ENCODE measurements around the gene MAN1A1. TPM values are rescaled to one million over a fixed set of nuclear protein-coding genes. Genes with fewer than 3 reads are reported as not detected.

The MAN1A1 gene
- total and polyA plus RNA-seq, 2 experiments from 2014 or later: 117 to 245 TPM

GRCh38 chr6:119331663-119332286, 17.8 kb downstream of the MAN1A1 start:
- TF ChIP-seq EZH2 (IDR thresholded peaks at IDR 0.05; ENCODE audit: borderline replicate concordance) (no peak), EZH2phosphoT487 (IDR thresholded peaks at IDR 0.05; ENCODE audit: low read depth, severe bottlenecking, unreplicated experiment) (no peak)
- TF ChIP-seq, protein P1, sequence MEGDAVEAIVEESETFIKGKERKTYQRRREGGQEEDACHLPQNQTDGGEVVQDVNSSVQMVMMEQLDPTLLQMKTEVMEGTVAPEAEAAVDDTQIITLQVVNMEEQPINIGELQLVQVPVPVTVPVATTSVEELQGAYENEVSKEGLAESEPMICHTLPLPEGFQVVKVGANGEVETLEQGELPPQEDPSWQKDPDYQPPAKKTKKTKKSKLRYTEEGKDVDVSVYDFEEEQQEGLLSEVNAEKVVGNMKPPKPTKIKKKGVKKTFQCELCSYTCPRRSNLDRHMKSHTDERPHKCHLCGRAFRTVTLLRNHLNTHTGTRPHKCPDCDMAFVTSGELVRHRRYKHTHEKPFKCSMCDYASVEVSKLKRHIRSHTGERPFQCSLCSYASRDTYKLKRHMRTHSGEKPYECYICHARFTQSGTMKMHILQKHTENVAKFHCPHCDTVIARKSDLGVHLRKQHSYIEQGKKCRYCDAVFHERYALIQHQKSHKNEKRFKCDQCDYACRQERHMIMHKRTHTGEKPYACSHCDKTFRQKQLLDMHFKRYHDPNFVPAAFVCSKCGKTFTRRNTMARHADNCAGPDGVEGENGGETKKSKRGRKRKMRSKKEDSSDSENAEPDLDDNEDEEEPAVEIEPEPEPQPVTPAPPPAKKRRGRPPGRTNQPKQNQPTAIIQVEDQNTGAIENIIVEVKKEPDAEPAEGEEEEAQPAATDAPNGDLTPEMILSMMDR (IDR thresholded peaks at IDR 0.05; ENCODE audit: poor library complexity): no peak
- Histone ChIP-seq H3K79me2 (peaks cover 97% of the 10 kb centered on the region), H3K36me3 (replicated peaks; ENCODE audit: insufficient read depth, low read depth) (no peaks in the 10 kb centered on the region), H2AFZ (no peak overlapping the region), H3K4me2 (no peak overlapping the region), H3K27me3 (no peaks in the 10 kb centered on the region), H3K4me3 (no peak overlapping the region), H3K9me3 (ENCODE audit: low read depth) (no peaks in the 10 kb centered on the region), H4K20me1 (ENCODE audit: insufficient read depth, poor library complexity, severe bottlenecking) (peaks cover 64% of the 10 kb centered on the region), H3K27ac (no peak overlapping the region), H3K4me1 (ENCODE audit: insufficient read depth) (peaks cover 5% of the 10 kb centered on the region), H3K9me2 (replicated peaks; ENCODE audit: insufficient read depth) (no peaks in the 10 kb centered on the region)
- WGBS (ENCODE audit: low lambda C conversion rate, missing lambda C conversion rate): 58% methylated on average over 2 of the region's 2 CpGs
- no peak for DNase-seq (ENCODE audit: low spot score)

GRCh38 chr6:119330520-119331113, 18.9 kb downstream of the MAN1A1 start:
- Histone ChIP-seq H3K36me3 (replicated peaks; ENCODE audit: insufficient read depth, low read depth) (no peaks in the 10 kb centered on the region), H3K4me2 (no peak overlapping the region), H3K27ac (no peak overlapping the region), H3K9me2 (replicated peaks; ENCODE audit: insufficient read depth) (no peaks in the 10 kb centered on the region), H3K4me1 (ENCODE audit: insufficient read depth) (peaks cover 5% of the 10 kb centered on the region), H2AFZ (no peak overlapping the region), H4K20me1 (ENCODE audit: insufficient read depth, poor library complexity, severe bottlenecking) (peaks cover 58% of the 10 kb centered on the region), H3K9me3 (ENCODE audit: low read depth) (no peaks in the 10 kb centered on the region), H3K4me3 (no peak overlapping the region), H3K27me3 (no peaks in the 10 kb centered on the region), H3K79me2 (peaks cover 97% of the 10 kb centered on the region)
- DNase-seq (ENCODE audit: low spot score): no peak
- WGBS (ENCODE audit: low lambda C conversion rate, missing lambda C conversion rate): 83% methylated on average over 4 of the region's 4 CpGs
- TF ChIP-seq EZH2phosphoT487 (IDR thresholded peaks at IDR 0.05; ENCODE audit: low read depth, severe bottlenecking, unreplicated experiment) (no peak), EZH2 (IDR thresholded peaks at IDR 0.05; ENCODE audit: borderline replicate concordance) (no peak)
- TF ChIP-seq, protein P1 (IDR thresholded peaks at IDR 0.05; ENCODE audit: poor library complexity): no peak

GRCh38 chr6:119329794-119330180, 19.8 kb downstream of the MAN1A1 start:
- Histone ChIP-seq H2AFZ (no peak overlapping the region), H3K4me3 (no peak overlapping the region), H3K9me3 (ENCODE audit: low read depth) (no peaks in the 10 kb centered on the region), H3K27me3 (no peaks in the 10 kb centered on the region), H3K27ac (no peak overlapping the region), H3K4me2 (no peak overlapping the region), H3K79me2 (peaks cover 97% of the 10 kb centered on the region), H4K20me1 (ENCODE audit: insufficient read depth, poor library complexity, severe bottlenecking) (peaks cover 52% of the 10 kb centered on the region), H3K36me3 (replicated peaks; ENCODE audit: insufficient read depth, low read depth) (no peaks in the 10 kb centered on the region), H3K9me2 (replicated peaks; ENCODE audit: insufficient read depth) (no peaks in the 10 kb centered on the region), H3K4me1 (ENCODE audit: insufficient read depth) (peaks cover 5% of the 10 kb centered on the region)
- TF ChIP-seq, protein P1 (IDR thresholded peaks at IDR 0.05; ENCODE audit: poor library complexity): no peak
- no peak for TF ChIP-seq EZH2 (IDR thresholded peaks at IDR 0.05; ENCODE audit: borderline replicate concordance)
- no peak for DNase-seq (ENCODE audit: low spot score)

Data from hepatocyte (in vitro differentiated cells).